Activated CD8-positive, alpha-beta T cell treated with anti-CD3 and anti-CD28 coated beads for 36 hours (primary cell): ENCODE measurements around the gene PLCB4. TPM values are rescaled to one million over a fixed set of nuclear protein-coding genes. Genes with fewer than 3 reads are reported as not detected.

Source experiments
- ATAC-seq: fragments of 200-7000 bp; cut with Tn5 transposase; one replicate; pipeline ENCODE4 v1.10.0; 2021; ENCODE audit warnings: mild to moderate bottlenecking, moderate library complexity
- CTCF ChIA-PET: fragments of 350-600 bp; sonication (Branson Sonifier 250); formaldehyde crosslinking; loops from one replicate; lab custom pipeline; 2021; ENCODE audit warnings: antibody characterized with exemption; lab: Charles Lee
- POLR2A ChIA-PET: fragments of 350-600 bp; sonication (Branson Sonifier 250); formaldehyde crosslinking; loops from one replicate; lab custom pipeline; 2021; ENCODE audit warnings: antibody characterized with exemption; lab: Charles Lee
- DNase-seq: peaks from one replicate; pipeline ENCODE4 v3.0.0-alpha.2; 2020
- H3K27ac Mint-ChIP-seq: one replicate; pipeline ENCODE4 v1.8.0; 2021; ENCODE audit warnings: mild to moderate bottlenecking, mixed read lengths
- H3K27me3 Mint-ChIP-seq: one replicate; pipeline ENCODE4 v1.8.0; 2021; ENCODE audit warnings: mixed read lengths
- H3K36me3 Mint-ChIP-seq: one replicate; pipeline ENCODE4 v1.8.0; 2021; ENCODE audit warnings: low read depth, mixed read lengths
- H3K4me1 Mint-ChIP-seq: one replicate; pipeline ENCODE4 v1.8.0; 2021; ENCODE audit warnings: low read depth, mixed read lengths
- H3K4me3 Mint-ChIP-seq: one replicate; pipeline ENCODE4 v1.8.0; 2021; ENCODE audit warnings: mild to moderate bottlenecking, moderate library complexity, mixed read lengths
- H3K9me3 Mint-ChIP-seq: one replicate; pipeline ENCODE4 v1.8.0; 2021; ENCODE audit warnings: mixed read lengths
- CTCF ChIP-seq: fragments of 200-600 bp; IDR thresholded peaks from one replicate; pipeline ENCODE4 v1.8.0; 2022; ENCODE audit warnings: antibody characterized with exemption, mild to moderate bottlenecking
- intact Hi-C: fragments of 100-400 bp; cut with micrococcal nuclease; formaldehyde crosslinking; loops from one replicate; pipeline ENCODE4 v1.10.0; 2022
- total RNA-seq, 2 experiments: library from RNA; stranded (reverse); gene quantifications; one replicate each; pipeline ENCODE4 v1.2.3, GENCODE V29; 2021

PLCB4 gene
- total RNA-seq, 2 experiments from 2014 or later = not detected

- Mint-ChIP-seq H3K27ac (no peak overlapping the region), H3K4me3 (no peak overlapping the region), H3K9me3 (no peaks in the 10 kb centered on the region), H3K4me1 (no peaks in the 10 kb centered on the region), H3K36me3 (no peaks in the 10 kb centered on the region), H3K27me3 (no peaks in the 10 kb centered on the region)
- no peak for TF ChIP-seq CTCF
- POLR2A ChIA-PET = interaction anchor here (0.5 kb wide), 1 partner anchor 54 kb away, joined by 3 read pairs; no protein-coding TSS in a partner anchor
- ATAC-seq (no peak), DNase-seq (no peak)
- intact Hi-C loops = no loop called here
- CTCF ChIA-PET = no interaction called here
These were observed 225.2 kb downstream of the PLCB4 start for GRCh38 chr20:9294041-9294440.

GRCh38 chr20:9298906-9299305 lies 230.0 kb downstream of the PLCB4 start:
- H3K27ac Mint-ChIP-seq = no peak overlapping the region
- no peaks in the 10 kb centered on the region for H3K9me3 Mint-ChIP-seq
- ATAC-seq (no peak), DNase-seq (no peak)
- POLR2A ChIA-PET = no interaction called here
- CTCF ChIA-PET = no interaction called here
- no peaks in the 10 kb centered on the region for H3K27me3 Mint-ChIP-seq
- no peak for TF ChIP-seq CTCF
- no peaks in the 10 kb centered on the region for H3K36me3 Mint-ChIP-seq
- H3K4me3 Mint-ChIP-seq = no peak overlapping the region
- intact Hi-C loops = no loop called here
- H3K4me1 Mint-ChIP-seq = no peaks in the 10 kb centered on the region

GRCh38 chr20:9300080-9300479 lies 231.2 kb downstream of the PLCB4 start:
- ATAC-seq (no peak), DNase-seq (no peak)
- TF ChIP-seq CTCF = no peak
- no peak overlapping the region for H3K27ac Mint-ChIP-seq
- POLR2A ChIA-PET = no interaction called here
- intact Hi-C loops = no loop called here
- H3K27me3 Mint-ChIP-seq = no peaks in the 10 kb centered on the region
- CTCF ChIA-PET = no interaction called here
- no peaks in the 10 kb centered on the region for H3K9me3 Mint-ChIP-seq
- H3K4me1 Mint-ChIP-seq = no peaks in the 10 kb centered on the region
- no peak overlapping the region for H3K4me3 Mint-ChIP-seq
- H3K36me3 Mint-ChIP-seq = no peaks in the 10 kb centered on the region

GRCh38 chr20:9300534-9300933 lies 231.6 kb downstream of the PLCB4 start:
- ATAC-seq (no peak), DNase-seq (no peak)
- POLR2A ChIA-PET = no interaction called here
- Mint-ChIP-seq H3K9me3 (no peaks in the 10 kb centered on the region), H3K4me3 (no peak overlapping the region), H3K36me3 (no peaks in the 10 kb centered on the region), H3K27me3 (no peaks in the 10 kb centered on the region), H3K27ac (no peak overlapping the region), H3K4me1 (no peaks in the 10 kb centered on the region)
- TF ChIP-seq CTCF = no peak
- CTCF ChIA-PET = no interaction called here
- intact Hi-C loops = no loop called here

- ChIA-PET POLR2A (no interaction called here), CTCF (no interaction called here)
- Mint-ChIP-seq H3K4me1 (no peaks in the 10 kb centered on the region), H3K36me3 (no peaks in the 10 kb centered on the region), H3K27ac (no peak overlapping the region), H3K9me3 (no peaks in the 10 kb centered on the region), H3K27me3 (no peaks in the 10 kb centered on the region), H3K4me3 (no peak overlapping the region)
- ATAC-seq (no peak), DNase-seq (no peak)
- intact Hi-C loops = no loop called here
- TF ChIP-seq CTCF = no peak
These were observed 232.5 kb downstream of the PLCB4 start for GRCh38 chr20:9301129-9302090.
